ENCODE data around the gene ZNF804A.

ZNF804A gene

DNA sequence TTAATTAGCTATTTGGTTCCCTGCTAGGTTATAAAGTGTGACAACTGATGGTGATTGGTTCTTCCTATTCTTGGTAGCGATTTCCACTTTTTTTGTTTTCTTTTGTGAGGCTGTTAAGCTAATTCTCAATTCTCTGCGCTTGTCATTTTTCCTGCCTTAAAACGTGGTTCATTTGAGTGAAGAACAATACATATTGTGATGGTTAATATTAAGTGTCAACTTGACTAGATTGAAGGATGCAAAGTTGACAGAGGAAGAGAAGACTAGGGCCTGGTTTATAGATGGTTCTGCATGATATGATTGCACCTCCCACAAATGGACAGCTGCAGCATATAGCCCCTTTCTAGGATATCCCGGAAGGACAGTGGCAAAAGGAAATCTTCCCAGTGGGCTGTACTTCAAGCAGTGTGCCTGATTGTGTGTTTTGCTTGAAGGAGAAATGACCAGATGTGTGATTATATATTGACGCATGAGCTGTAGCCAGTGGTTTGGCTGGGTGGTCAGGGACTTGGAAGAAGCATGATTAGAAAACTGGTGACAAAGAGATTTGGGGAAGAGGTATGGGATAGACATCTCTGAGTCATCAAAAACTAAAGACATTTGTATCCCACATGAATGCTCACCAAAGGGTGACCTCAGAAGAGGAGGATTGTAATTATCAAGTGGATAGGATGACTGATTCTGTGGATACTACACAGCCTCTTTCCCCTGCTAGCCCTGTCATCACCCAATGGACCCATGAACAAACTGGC lies 39.4 kb upstream of the ZNF804A start:
- no peak for DNase-seq (ENCODE audit: low spot score)
- Histone ChIP-seq H3K4me3 (no peak overlapping the region), H3K27ac (no peak overlapping the region)
- TF ChIP-seq, protein P1, sequence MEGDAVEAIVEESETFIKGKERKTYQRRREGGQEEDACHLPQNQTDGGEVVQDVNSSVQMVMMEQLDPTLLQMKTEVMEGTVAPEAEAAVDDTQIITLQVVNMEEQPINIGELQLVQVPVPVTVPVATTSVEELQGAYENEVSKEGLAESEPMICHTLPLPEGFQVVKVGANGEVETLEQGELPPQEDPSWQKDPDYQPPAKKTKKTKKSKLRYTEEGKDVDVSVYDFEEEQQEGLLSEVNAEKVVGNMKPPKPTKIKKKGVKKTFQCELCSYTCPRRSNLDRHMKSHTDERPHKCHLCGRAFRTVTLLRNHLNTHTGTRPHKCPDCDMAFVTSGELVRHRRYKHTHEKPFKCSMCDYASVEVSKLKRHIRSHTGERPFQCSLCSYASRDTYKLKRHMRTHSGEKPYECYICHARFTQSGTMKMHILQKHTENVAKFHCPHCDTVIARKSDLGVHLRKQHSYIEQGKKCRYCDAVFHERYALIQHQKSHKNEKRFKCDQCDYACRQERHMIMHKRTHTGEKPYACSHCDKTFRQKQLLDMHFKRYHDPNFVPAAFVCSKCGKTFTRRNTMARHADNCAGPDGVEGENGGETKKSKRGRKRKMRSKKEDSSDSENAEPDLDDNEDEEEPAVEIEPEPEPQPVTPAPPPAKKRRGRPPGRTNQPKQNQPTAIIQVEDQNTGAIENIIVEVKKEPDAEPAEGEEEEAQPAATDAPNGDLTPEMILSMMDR (IDR thresholded peaks at IDR 0.05) = no peak

DNA sequence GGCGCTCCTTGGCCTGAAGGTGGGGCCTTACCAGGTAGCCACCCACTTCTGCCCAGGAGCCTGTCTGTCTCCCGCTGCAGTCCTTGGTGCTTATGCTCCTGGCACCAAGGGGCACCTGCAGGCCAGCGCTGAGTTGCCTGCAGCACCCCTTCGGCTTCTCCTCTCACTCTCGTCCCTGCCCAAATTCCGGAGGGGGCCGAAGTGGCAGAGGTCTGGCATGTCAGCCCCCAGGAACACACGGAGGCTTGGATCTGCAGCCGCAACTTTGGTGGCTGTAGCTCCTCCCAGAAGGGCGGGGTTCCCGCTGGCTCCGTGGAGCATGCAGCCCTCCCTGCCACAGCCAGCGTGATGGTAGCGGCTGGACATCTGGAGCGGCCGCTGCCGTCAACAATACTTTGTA lies 37.7 kb upstream of the ZNF804A start:
- TF ChIP-seq, protein P1 (IDR thresholded peaks at IDR 0.05) = no peak
- no peak overlapping the region for H3K4me3 ChIP-seq
- DNase-seq (ENCODE audit: low spot score) = no peak
- no peak overlapping the region for H3K27ac ChIP-seq

GRCh38 chr2:184562532-184562931 lies 35.8 kb upstream of the ZNF804A start:
- H3K4me3 ChIP-seq = no peak overlapping the region
- TF ChIP-seq, protein P1 (IDR thresholded peaks at IDR 0.05) = no peak
- DNase-seq (ENCODE audit: low spot score) = no peak
- no peak overlapping the region for H3K27ac ChIP-seq

- no peak for DNase-seq (ENCODE audit: low spot score)
- TF ChIP-seq, protein P1 (IDR thresholded peaks at IDR 0.05) = no peak
- no peak overlapping the region for H3K27ac ChIP-seq
- H3K4me3 ChIP-seq = no peak overlapping the region
These were observed 34.2 kb upstream of the ZNF804A start for GRCh38 chr2:184564092-184564491.

- H3K4me3 ChIP-seq = no peak overlapping the region
- TF ChIP-seq, protein P1 (IDR thresholded peaks at IDR 0.05) = no peak
- DNase-seq (ENCODE audit: low spot score) = no peak
- H3K27ac ChIP-seq = no peak overlapping the region
These were observed 31.6 kb upstream of the ZNF804A start for GRCh38 chr2:184566716-184567115.

DNA sequence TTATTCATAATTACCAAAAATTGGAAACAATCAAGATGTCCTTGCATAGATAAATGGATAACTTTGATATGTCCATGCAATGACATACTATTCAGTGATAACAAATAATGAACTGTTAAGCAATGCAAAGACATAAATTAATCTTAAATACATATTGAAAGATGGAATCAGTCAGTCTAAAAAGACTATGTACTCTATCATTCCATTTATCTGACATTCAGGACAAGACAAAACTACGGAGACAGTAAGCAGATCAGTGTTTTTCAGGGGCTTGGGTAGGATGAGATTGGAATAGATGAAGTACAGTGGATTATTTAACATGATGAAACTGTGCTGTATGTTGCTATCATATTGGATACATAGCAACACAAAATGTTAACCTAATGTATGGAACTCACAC lies 21.3 kb upstream of the ZNF804A start:
- H3K27ac ChIP-seq = no peak overlapping the region
- DNase-seq (ENCODE audit: low spot score) = no peak
- H3K4me3 ChIP-seq = no peak overlapping the region
- TF ChIP-seq, protein P1 (IDR thresholded peaks at IDR 0.05) = no peak

DNA sequence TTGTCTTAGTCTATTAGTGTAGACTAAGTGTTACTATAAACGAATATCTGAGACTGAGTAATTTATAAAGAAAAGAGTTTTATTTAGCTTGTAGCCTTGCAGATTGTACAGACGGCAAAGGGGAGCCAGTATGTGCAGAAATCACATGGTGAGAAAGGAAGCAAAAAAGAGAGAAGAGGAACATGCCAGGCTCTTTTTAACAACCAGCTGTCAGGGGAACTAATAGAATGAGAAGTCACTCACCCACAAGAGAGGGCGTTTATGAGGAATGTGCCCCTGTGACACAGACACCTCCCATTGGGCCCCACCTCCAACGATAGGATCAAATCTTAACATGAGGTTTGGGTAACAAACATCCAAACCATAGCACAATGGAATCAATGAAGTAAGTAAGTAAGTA lies 20.6 kb upstream of the ZNF804A start:
- no peak overlapping the region for H3K4me3 ChIP-seq
- H3K27ac ChIP-seq = no peak overlapping the region
- no peak for DNase-seq (ENCODE audit: low spot score)
- TF ChIP-seq, protein P1 (IDR thresholded peaks at IDR 0.05) = no peak

Data from coronary artery (tissue), 2 donors.